Panc1 (cell line): ENCODE measurements around the gene BRD2. TPM values are rescaled to one million over a fixed set of nuclear protein-coding genes. Genes with fewer than 3 reads are reported as not detected.

Experiments used
- ATAC-seq: fragments of 200-7000 bp; cut with Tn5 transposase; 2 replicates; pipeline ENCODE4 v1.9.1; 2020; ENCODE audit warnings: mild to moderate bottlenecking, moderate library complexity
- BruUV-seq: library from RNA; stranded (reverse); fragments of 400-500 nt; replicated peaks from 2 replicates; lab custom pipeline; 2021; lab: Mats Ljungman, UMichigan
- CTCF ChIA-PET: fragments of 300-600 bp; sonication (Branson Sonifier 250); formaldehyde crosslinking; loops from one replicate; lab custom pipeline; 2022; ENCODE audit warnings: antibody characterized with exemption; lab: Charles Lee
- POLR2A ChIA-PET: fragments of 300-600 bp; sonication (Branson Sonifier 250); formaldehyde crosslinking; loops from one replicate; lab custom pipeline; 2022; ENCODE audit warnings: antibody characterized with exemption; lab: Charles Lee
- DNase-seq: peaks from one replicate; pipeline ENCODE4 v3.0.0-alpha.2; 2010; ENCODE audit warnings: low read depth, low spot score
- H3K27ac ChIP-seq: 2 replicates; pipeline ENCODE4 v1.5.1; 2011; ENCODE audit warnings: mild to moderate bottlenecking, low read length, inconsistent platforms
- H3K27me3 ChIP-seq: fragments of 200-500 bp; sonication (Bioruptor generic); 2 replicates; pipeline ENCODE4 v1.6.0; 2014; ENCODE audit warnings: low read length, inconsistent platforms; ENCODE audit not compliant: control insufficient read depth, insufficient read depth
- H3K36me3 ChIP-seq: fragments of 200-500 bp; sonication (Bioruptor generic); 2 replicates; pipeline ENCODE4 v1.5.1; 2014; ENCODE audit warnings: inconsistent platforms, mild to moderate bottlenecking, low read length, moderate library complexity; ENCODE audit not compliant: control insufficient read depth, insufficient read depth
- H3K4me1 ChIP-seq: 2 replicates; pipeline ENCODE4 v1.5.1; 2011; ENCODE audit warnings: inconsistent platforms, mild to moderate bottlenecking, low read length, moderate library complexity; ENCODE audit not compliant: control insufficient read depth, insufficient read depth
- H3K4me3 ChIP-seq, 2 experiments: 2 replicates each; pipeline ENCODE4 v1.5.1; 2011 to 2012; ENCODE audit warnings: low read depth in 2 of 2, low read length in 2 of 2, mild to moderate bottlenecking in 2 of 2, inconsistent platforms in 1 of 2, moderate library complexity in 1 of 2
- H3K9me3 ChIP-seq: fragments of 200-500 bp; sonication (Bioruptor generic); 2 replicates; pipeline ENCODE4 v1.5.1; 2014; ENCODE audit warnings: low read depth, mild to moderate bottlenecking, inconsistent platforms, low read length, moderate library complexity; ENCODE audit not compliant: control insufficient read depth, insufficient read depth
- CTCF ChIP-seq: fragments of 450-650 bp; IDR thresholded peaks from 2 replicates; pipeline ENCODE4 v1.5.1; 2017; ENCODE audit warnings: mild to moderate bottlenecking
- POLR2AphosphoS5 ChIP-seq: IDR thresholded peaks from 2 replicates; pipeline ENCODE4 v1.6.1; 2012; ENCODE audit warnings: mild to moderate bottlenecking, low read depth, low read length, moderate library complexity
- REST ChIP-seq, 2 experiments: IDR thresholded peaks; 2 replicates each; pipeline ENCODE4 v1.6.1; 2011 to 2012; ENCODE audit warnings: low read depth in 2 of 2, control low read depth in 1 of 2, low read length in 1 of 2, mild to moderate bottlenecking in 1 of 2, moderate library complexity in 1 of 2; ENCODE audit not compliant: insufficient read depth in 1 of 2
- SIN3A ChIP-seq: IDR thresholded peaks from 2 replicates; pipeline ENCODE4 v1.6.1; 2012; ENCODE audit warnings: low read depth, mild to moderate bottlenecking, low read length, moderate library complexity, borderline replicate concordance; ENCODE audit not compliant: insufficient read depth
- TCF7L2 ChIP-seq: IDR thresholded peaks from 2 replicates; pipeline ENCODE4 v1.6.1; 2011; ENCODE audit warnings: mild to moderate bottlenecking, low read depth, low read length, inconsistent platforms
- in situ Hi-C: cut with HindIII; loops from 2 replicates; pipeline ENCODE4 v1.10.0; 2016; ENCODE audit warnings: low sequenced_read_pairs, low pct_unique_long_range_greater_than_20kb
- intact Hi-C: fragments of 100-400 bp; cut with micrococcal nuclease; formaldehyde crosslinking; loops from one replicate; pipeline ENCODE4 v1.10.0; 2022; ENCODE audit not compliant: unreplicated experiment
- total RNA-seq: library from RNA; stranded (reverse); gene quantifications from one replicate; pipeline ENCODE4 v1.2.1, GENCODE V29; 2021; ENCODE audit not compliant: unreplicated experiment

BRD2 gene
- total RNA-seq, 1 experiment from 2014 or later = 209 TPM

DNA sequence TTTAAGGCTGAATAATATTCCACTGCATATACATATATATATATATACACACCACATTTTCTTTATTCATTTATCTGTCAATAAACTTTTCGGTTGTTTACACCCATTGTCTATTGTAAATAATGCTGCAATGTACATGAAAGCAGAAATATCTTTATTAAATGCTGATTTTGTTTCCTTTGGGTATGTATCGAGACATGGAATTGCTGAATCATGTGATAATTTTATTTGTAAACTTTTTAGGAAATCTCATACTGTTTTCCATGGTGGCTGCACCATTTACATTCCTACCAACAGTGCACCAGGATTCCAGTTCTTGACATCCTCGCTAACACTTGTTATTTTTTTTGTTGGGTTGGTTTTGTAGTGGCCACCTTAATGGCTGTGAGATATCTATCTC, 55.1 kb downstream of the BRD2 start:
- TF ChIP-seq CTCF (no peak), REST (IDR thresholded peaks at IDR 0.05; ENCODE audit: insufficient read depth in 1 of 2, low read depth in 2 of 2, low read length in 1 of 2) (no peak), TCF7L2 (no peak), SIN3A (no peak), POLR2AphosphoS5 (no peak)
- ChIA-PET POLR2A (no interaction called here), CTCF (no interaction called here)
- intact Hi-C loops (no loop called here), in situ Hi-C loops (no loop called here)
- Histone ChIP-seq H3K36me3 (no peaks in the 10 kb centered on the region), H3K27me3 (peaks cover 8% of the 10 kb centered on the region; the same call in 1 of the 2 replicates), H3K4me1 (no peaks in the 10 kb centered on the region), H3K4me3 (no peak overlapping the region), H3K9me3 (no peaks in the 10 kb centered on the region), H3K27ac (no peak overlapping the region)
- ATAC-seq = no peak
- DNase-seq = no peak
- BruUV-seq = no TSS peak

DNA sequence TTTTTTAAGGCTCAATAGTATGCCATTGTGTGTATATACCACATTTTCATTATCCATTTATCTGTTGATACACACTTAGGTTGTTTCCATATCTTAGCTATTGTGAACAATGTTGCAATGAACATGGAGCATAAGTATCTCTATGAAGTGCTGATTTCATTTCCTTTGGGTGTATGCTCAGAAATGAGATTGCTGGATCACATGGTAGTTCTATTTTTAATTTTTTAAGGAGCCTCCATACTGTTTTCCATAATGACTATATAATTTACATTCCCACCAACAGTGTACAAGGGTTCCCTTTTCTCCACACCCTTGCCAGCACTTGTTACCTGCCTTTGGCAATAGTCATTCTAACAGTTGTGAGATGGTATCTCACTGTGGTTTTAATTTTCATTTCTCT, 56.1 kb downstream of the BRD2 start:
- ChIA-PET POLR2A (interaction anchor here (0.6 kb wide), 1 partner anchor 226 kb away, joined by 4 read pairs; no protein-coding TSS in a partner anchor), CTCF (no interaction called here)
- Histone ChIP-seq H3K9me3 (no peaks in the 10 kb centered on the region), H3K27ac (no peak overlapping the region), H3K4me1 (no peaks in the 10 kb centered on the region), H3K27me3 (peaks cover 8% of the 10 kb centered on the region; the same call in 1 of the 2 replicates), H3K36me3 (no peaks in the 10 kb centered on the region), H3K4me3 (no peak overlapping the region)
- no TSS peak for BruUV-seq
- in situ Hi-C loops (no loop called here), intact Hi-C loops (no loop called here)
- TF ChIP-seq REST (IDR thresholded peaks at IDR 0.05; ENCODE audit: insufficient read depth in 1 of 2, low read depth in 2 of 2, low read length in 1 of 2) = no peak
- TF ChIP-seq CTCF = no peak
- TF ChIP-seq POLR2AphosphoS5 = no peak
- TF ChIP-seq SIN3A = no peak
- no peak for ATAC-seq
- DNase-seq = no peak
